Neural crest cell (in vitro differentiated cells): ENCODE measurements around the gene S100A16. TPM values are rescaled to one million over a fixed set of nuclear protein-coding genes. Genes with fewer than 3 reads are reported as not detected.
A peak's percentile ranks its signal among the peaks of the same experiment; 100 is the strongest.

Experiments used
- DNase-seq: peaks from one replicate; pipeline ENCODE4 v3.0.0; 2021; ENCODE audit warnings: low read depth, mixed read lengths, low spot score
- H3K27ac Mint-ChIP-seq: one replicate; pipeline ENCODE4 v1.8.0; 2021; ENCODE audit warnings: mild to moderate bottlenecking, mixed read lengths; ENCODE audit not compliant: unreplicated experiment
- H3K27me3 Mint-ChIP-seq: 2 replicates; pipeline ENCODE4 v1.8.0; 2021; ENCODE audit warnings: low read depth, mild to moderate bottlenecking, mixed read lengths
- H3K36me3 Mint-ChIP-seq: 2 replicates; pipeline ENCODE4 v1.8.0; 2021; ENCODE audit warnings: low read depth, mild to moderate bottlenecking, mixed read lengths
- H3K4me1 Mint-ChIP-seq: 2 replicates; pipeline ENCODE4 v1.8.0; 2021; ENCODE audit warnings: mixed read lengths
- H3K4me3 Mint-ChIP-seq: one replicate; pipeline ENCODE4 v1.8.0; 2021; ENCODE audit warnings: mild to moderate bottlenecking, mixed read lengths
- H3K9me3 Mint-ChIP-seq: 2 replicates; pipeline ENCODE4 v1.8.0; 2021; ENCODE audit warnings: mixed read lengths
- total RNA-seq: library from RNA; stranded (reverse); gene quantifications from 2 replicates; pipeline ENCODE4 v1.2.1, GENCODE V29; 2021
- TF ChIP-seq, protein P1 (sequence below): fragments of 200-600 bp; sonication (generic); conservative IDR thresholded peaks from 2 replicates; pipeline ENCODE4 v1.5.0; 2021; ENCODE audit warnings: antibody characterized with exemption, mild to moderate bottlenecking

The S100A16 gene
- total RNA-seq, 1 donor from 2014 or later = 7.1 TPM

DNA sequence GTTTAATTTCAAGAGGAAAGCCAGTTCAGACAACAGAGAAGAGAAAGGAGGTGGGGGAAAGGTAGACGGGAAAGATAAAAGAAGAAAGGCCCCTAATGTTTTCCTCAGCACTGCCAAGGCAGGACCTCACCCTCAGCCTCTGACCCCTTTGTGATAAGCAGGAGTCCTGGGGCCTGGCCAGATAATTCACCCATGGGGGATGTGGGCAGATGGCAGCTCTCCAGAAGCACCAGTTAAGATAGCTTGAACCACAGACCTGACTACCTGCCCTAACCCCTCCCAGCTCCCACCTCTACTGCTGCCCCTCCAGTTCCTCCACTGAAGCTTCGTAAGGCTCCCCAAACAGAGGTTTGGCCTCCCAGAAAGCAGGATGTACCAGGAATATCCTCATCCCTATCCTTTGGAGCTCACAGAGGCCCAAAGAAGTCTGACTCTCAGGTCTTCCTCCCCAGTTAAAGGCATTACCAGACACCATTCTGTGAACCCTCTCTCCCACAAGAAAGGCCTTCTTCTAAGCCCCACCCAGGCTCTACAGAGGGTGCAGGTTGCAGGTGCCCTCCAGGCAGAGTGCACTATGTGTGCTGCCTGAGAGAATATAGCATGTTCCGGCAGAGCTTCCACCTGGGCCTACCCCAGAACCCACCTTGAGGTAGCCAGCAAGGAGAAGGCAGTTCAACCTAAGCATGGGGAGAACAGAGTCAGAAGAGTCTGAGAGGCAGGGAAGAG is 36.4 kb upstream of the S100A16 start:
- Mint-ChIP-seq H3K27me3 (no peaks in the 10 kb centered on the region), H3K4me3 (no peak overlapping the region), H3K27ac (peak overlapping the region; percentile 57), H3K4me1 (peaks cover 6% of the 10 kb centered on the region), H3K9me3 (no peaks in the 10 kb centered on the region), H3K36me3 (peaks cover 22% of the 10 kb centered on the region)
- TF ChIP-seq, protein P1, sequence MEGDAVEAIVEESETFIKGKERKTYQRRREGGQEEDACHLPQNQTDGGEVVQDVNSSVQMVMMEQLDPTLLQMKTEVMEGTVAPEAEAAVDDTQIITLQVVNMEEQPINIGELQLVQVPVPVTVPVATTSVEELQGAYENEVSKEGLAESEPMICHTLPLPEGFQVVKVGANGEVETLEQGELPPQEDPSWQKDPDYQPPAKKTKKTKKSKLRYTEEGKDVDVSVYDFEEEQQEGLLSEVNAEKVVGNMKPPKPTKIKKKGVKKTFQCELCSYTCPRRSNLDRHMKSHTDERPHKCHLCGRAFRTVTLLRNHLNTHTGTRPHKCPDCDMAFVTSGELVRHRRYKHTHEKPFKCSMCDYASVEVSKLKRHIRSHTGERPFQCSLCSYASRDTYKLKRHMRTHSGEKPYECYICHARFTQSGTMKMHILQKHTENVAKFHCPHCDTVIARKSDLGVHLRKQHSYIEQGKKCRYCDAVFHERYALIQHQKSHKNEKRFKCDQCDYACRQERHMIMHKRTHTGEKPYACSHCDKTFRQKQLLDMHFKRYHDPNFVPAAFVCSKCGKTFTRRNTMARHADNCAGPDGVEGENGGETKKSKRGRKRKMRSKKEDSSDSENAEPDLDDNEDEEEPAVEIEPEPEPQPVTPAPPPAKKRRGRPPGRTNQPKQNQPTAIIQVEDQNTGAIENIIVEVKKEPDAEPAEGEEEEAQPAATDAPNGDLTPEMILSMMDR = no peak
- no peak for DNase-seq

DNA sequence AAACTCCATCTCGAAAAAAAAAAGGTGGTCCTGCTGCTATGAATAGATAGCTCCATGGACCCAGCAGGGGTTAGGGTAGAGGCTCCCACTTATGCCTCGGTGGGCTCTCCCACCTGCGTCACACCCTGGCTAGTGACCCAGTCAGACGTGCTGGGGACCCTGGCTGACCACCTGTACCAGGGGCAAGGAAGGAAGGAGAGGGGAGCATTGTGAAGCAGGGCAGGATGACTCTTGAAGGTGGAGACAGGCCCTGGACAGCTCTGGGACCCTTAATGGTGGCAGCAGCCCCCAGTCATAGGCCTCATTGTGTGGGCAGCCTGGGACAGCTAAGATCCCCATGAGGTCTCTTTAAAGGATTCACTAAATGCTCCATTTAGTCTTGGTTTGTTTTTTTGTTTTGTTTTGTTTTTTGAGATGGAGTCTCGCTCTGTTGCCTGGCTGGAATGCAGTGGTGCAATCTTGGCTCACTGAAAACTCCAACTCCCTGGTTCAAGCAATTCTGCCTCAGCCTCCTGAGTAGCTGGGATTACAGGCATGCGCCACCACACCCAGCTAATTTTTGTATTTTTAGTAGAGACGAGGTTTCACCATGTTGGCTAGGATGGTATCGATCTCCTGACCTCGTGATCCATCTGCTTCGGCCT is 35.2 kb upstream of the S100A16 start:
- H3K36me3 Mint-ChIP-seq = peaks cover 25% of the 10 kb centered on the region

DNA sequence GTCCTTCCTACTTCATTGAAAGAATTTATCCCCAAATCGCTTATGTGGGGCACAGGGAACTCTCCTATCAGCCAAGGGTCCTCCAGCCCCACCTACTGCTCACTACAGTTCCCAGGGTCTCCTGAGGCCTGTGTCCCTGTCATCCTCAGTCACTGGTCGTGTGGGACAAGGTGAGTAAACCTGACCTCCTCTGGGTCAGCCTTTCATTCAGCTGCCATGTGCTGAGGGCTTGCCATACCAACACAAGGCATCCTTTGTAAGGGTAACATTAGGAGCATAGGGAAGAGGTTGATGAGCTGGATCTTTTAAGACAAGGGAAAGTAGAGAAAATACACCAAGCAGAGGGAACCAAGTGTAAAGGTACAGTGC is 34.4 kb upstream of the S100A16 start:
- H3K27me3 Mint-ChIP-seq = no peaks in the 10 kb centered on the region
- H3K36me3 Mint-ChIP-seq = peaks cover 25% of the 10 kb centered on the region
- H3K9me3 Mint-ChIP-seq = no peaks in the 10 kb centered on the region
- no peak overlapping the region for H3K27ac Mint-ChIP-seq
- TF ChIP-seq, protein P1 = no peak
- H3K4me3 Mint-ChIP-seq = no peak overlapping the region
- no peak for DNase-seq
- H3K4me1 Mint-ChIP-seq = peaks cover 11% of the 10 kb centered on the region

More for the DNA sequence above, 35.2 kb upstream of the S100A16 start:
- Mint-ChIP-seq H3K9me3 (no peaks in the 10 kb centered on the region), H3K4me1 (peaks cover 11% of the 10 kb centered on the region), H3K27ac (no peak overlapping the region), H3K4me3 (peak overlapping the region; percentile 19), H3K27me3 (no peaks in the 10 kb centered on the region)
- DNase-seq = no peak
- TF ChIP-seq, protein P1 = no peak

DNA sequence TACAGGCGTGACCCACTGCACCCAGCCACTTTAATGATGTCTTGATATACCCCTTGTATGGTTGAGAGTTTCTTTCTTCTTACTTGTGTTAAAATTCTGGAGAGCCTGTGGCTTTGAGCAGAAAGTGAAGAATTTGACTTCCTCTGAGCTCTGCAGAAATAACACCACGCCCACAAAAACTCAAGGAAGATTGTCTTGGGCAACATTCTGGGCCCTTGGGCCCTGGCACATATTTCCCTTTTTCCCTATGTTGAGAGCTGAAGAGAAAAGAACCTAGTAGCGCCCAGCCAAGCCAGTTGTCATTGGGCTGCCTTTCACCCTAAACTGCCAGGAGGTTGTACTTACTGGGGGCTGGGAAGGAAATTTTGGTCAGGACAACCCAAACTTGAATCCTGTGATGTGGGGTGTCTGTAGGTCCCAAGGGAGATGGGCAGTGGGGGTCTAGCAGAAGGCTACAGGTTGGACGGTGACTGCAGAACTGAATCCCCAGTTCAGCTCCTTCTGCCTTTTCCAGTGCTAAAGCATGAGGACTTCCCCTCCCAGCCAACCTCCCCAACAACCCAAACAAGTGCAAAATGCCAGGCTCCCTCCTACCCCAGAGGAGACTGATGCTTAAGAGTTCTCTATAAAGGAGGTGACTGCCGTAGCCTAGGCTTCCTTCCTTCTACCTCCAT is 33.9 kb upstream of the S100A16 start:
- no peak for DNase-seq
- H3K9me3 Mint-ChIP-seq = no peaks in the 10 kb centered on the region
- peak overlapping the region; percentile 21 for H3K4me3 Mint-ChIP-seq
- H3K27ac Mint-ChIP-seq = no peak overlapping the region
- H3K27me3 Mint-ChIP-seq = no peaks in the 10 kb centered on the region
- H3K4me1 Mint-ChIP-seq = peaks cover 11% of the 10 kb centered on the region
- peaks cover 28% of the 10 kb centered on the region for H3K36me3 Mint-ChIP-seq
- TF ChIP-seq, protein P1 = no peak

DNA sequence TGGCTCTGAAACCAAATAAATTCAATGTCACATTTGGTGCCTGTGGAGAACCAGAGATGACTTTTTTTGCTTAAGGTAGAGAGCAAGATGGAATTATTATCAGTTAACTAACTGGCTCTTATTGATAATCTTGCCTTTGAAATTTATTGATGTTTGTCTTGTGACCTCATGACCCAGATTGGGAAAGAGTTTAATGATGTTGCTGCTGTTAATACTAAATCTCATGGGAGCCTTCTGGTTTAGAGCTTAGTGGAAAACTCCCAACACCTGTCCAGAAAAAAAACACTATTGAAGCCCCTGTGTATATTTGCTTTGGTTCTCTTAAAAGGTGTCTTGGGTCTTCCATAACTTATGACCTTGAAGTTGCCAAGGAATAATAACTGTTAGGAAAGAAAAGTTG is 30.9 kb upstream of the S100A16 start:
- H3K4me3 Mint-ChIP-seq = no peak overlapping the region
- no peak for DNase-seq
- H3K4me1 Mint-ChIP-seq = peaks cover 11% of the 10 kb centered on the region
- TF ChIP-seq, protein P1 = no peak
- no peaks in the 10 kb centered on the region for H3K9me3 Mint-ChIP-seq
- no peak overlapping the region for H3K27ac Mint-ChIP-seq
- no peaks in the 10 kb centered on the region for H3K27me3 Mint-ChIP-seq
- peaks cover 35% of the 10 kb centered on the region for H3K36me3 Mint-ChIP-seq
